Medulla oblongata (tissue), 1 donor: ENCODE results near the gene B4GALT5.
"Not testable (repeated sequence)": the region's sequence is repeated elsewhere in the genome, so short reads cannot be mapped to it uniquely, and the experiment has no call there.

ENCODE experiments used
- DNase-seq: peaks from one replicate; pipeline ENCODE4 v3.0.0-alpha.2; 2015; ENCODE audit errors: extremely low spot score

B4GALT5 gene, protein sequence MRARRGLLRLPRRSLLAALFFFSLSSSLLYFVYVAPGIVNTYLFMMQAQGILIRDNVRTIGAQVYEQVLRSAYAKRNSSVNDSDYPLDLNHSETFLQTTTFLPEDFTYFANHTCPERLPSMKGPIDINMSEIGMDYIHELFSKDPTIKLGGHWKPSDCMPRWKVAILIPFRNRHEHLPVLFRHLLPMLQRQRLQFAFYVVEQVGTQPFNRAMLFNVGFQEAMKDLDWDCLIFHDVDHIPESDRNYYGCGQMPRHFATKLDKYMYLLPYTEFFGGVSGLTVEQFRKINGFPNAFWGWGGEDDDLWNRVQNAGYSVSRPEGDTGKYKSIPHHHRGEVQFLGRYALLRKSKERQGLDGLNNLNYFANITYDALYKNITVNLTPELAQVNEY

DNA sequence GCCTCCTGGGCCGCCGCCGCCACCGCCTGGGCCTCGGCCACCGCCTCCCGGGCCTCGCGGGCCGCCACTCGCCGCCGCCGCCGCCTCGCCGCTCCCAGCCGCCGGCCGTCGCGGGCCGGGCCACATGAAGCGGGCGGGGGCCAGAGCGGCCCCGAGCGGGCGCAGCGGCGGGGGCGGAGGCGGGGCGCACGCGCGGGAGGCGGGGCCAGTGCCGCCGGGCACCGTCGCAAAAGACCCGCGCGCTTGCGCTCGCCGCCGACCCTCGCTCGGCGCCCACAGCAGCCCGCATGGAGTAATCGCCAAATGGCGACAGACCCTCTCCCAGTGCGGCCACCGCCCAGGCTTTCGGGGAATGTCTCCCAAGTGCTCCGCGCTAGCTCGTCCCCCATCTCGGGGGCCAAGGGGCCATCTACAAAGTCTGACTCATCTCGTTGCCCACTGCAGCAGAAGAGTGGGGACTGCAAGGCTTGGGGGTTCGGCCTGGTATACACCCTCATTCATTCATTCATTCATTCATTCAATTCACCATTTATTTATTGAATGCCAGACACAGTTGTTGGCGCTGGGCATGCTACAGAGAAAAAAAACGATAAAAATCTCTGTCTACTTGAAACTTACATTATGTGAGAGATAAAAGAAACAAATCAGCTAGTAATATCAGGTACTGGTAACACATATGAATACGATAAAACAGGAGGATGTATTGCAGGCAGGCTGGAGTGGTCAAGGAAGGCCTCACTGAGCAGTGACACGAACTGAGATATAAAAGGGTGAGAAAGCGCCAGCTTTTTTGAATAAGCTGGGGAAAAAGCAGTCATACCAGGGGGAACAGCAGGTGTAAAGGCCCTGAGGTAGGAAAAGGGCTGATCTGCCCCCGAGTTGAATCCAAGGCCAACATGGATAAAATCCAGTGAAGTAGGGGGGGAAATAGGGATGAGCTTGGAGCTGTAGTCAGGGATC, at the start of gene B4GALT5:
Gene B4GALT5, minus strand, starts transcription at position 126 of the 960 bp plus-strand sequence. CDS start 188 bp downstream, outside the sequence.
- peak; percentile 72 for DNase-seq

DNA sequence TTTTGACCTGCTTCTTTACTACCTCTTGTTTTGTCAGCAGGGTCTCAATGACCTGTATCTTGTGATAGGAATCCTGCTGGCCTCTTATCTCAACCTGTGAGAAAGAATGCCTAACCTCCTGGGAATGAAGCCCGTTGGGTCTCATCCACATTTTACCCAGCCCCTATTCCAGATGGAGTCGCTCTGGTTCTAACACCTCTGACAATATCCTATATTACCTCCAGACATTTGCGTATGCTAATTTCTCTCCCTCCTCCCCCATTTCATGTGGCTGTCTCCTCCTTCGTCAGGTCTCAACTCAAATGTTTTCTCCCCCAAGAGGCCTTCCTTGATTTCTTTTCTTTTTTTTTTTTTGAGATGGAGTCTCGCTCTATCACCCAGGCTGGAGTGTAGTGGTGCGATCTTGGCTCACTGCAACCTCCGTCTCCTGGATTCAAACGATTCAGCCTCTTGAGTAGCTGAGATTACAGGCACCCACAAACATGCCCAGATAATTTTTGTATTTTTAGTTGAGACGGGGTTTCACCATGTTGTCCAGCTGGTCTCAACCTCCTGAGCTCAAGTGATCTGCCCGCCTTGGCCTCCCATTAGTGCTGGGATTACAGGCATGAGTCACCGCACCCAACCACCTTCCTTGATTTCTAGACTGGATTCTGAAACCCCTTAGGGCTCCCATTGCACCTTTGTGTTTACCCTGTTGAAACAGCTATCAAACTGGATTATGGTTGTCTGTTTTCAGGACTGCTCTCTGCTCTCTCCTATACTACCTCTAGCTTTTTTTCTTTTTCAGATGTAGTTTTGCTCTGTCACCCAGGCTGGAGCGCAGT, 49.5 kb upstream of the B4GALT5 start:
- no peak for DNase-seq

DNA sequence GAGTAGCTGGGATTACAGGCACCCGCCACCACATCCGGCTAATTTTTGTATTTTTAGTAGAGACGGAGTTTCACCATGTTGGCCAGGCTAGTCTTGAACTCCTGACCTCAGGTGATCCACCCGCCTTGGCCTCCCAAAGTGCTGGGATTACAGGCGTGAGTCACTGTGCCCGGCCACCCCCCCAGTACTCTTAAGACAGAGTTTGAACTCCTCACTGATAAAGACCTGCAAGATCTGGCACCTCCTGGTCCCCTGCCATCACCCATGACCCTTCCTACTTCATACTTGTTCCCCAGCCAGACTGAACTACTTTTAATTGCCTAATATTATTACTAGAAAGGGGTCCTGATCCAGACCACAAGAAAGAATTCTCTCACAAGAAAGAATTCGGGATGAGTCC, 48.2 kb upstream of the B4GALT5 start:
- DNase-seq: not testable (repeated sequence)

DNA sequence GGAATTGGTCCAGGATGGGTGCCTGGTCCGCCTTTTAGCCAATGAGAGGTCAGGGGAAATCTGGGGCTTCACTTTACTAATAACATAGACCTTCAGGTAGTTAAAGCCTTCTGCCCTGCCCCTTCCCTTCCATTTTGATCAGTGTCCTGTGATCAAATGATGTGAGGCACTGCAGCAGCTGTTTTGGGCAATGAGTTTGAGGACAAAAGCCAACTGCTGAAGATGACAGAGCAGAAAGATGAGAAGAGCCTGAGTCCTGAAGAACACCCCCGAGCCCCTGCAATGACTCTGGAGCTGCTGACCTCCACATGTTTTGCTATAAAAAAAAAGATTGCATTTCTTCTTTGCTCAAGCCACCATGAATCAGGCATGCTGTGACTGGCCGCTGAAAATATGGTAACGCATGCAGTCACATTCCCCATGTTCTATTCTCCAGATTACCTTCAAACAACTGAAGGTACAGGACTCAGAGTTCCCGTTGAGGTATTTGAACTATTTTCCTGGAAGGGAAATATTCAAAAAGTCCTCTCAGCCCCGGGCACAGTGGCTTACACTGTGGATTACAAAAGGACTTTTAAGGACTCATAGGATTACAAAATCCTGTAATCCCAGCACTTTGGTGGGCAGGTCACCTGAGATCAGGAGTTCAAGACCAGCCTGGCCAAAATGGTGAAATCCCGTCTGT, 45.7 kb upstream of the B4GALT5 start:
- DNase-seq: no peak

DNA sequence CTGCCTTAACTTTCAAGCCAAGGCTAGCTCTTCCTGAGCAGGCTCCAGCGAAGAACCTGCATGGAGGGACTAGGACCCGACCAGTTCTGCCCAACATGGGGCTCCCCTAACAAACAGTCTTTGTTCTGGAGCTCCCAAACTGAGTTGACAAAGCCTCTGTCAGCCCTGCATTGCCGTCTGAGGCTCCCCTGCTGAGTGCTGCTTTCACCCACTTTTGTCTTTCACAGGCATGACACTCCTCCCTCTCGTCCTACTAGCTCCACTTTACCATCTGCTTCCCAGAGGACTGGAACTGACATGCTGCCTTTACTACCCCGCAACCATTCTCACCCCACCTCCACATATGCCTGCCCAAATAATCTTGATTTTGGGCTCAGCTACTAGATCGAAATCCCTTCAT, 45.1 kb upstream of the B4GALT5 start:
- DNase-seq: no peak

DNA sequence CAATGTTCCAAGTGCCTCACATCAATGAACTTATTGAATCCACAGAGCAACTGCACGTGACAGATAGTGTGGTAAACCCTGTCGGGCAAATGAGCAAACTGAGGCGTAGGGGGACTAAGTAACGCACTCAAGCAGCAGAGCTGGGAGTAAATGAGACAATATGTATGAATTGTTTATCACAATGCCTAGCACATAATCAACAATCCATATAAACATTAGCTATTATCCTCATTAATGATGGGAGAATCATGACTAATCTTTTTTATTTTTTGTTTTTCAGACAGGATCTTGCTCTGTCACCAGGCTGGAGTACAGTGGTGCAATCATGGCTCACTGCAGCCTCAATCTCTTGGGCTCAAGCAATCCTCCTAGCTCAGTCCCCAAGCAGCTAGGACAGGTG, 43.9 kb upstream of the B4GALT5 start:
- no peak for DNase-seq

DNA sequence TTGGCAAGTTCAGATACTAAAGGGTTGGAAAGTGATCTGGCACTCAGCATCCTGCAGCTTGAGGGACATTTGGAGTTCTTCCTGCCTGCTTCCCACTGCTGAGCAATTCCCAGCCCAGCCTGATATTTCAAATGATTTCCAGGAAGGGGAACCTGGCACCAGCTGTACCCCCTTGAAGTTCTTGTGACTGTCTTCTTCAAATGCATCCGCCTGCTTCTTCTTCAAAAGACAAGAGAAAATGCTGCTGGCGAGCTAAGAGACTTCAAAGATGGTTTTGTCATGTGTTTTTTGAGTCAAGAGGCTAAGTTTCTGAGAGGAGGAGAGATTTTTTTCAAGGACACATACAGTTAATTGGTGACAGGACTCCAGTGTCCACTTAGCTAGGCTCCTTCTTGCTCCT, 42.6 kb upstream of the B4GALT5 start:
- no peak for DNase-seq

DNA sequence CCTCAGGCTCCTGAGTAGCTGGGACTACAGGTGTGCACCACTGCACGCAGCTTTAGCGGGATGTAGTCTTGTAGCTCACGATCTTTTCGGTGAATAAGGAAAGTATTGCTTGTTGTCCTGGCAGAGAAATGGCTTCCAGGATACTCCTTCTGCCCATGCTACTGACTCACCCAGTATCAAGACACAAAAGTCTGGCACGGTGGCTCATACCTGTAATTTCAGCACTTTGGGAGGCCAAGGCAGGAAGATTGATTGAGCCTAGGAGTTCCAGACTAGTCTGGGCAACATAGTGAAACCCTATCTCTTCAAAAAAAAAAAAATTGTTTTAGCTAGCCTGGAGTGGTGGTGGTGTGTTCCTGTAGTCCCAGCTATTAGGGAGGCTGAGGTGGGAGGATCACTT, 40.9 kb upstream of the B4GALT5 start:
- DNase-seq: no peak

DNA sequence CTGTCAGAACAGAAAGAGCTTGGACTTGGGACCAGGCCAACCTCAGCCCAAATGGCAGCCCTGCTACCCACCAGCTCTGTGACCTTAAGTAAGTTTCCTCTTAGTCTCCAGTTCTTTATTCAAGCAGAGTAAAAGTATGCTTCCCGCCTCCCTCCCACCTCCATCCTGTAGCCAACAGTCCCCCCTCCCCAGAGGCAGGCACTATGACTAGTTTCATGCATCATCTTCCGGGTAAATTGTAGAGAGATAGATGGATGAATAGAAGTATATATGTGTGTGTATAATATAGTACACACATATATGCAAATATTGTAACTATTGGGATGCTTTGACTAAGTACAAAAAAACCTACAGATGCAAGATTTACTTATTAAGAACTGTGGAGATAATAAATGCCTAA, 39.5 kb upstream of the B4GALT5 start:
- no peak for DNase-seq

DNA sequence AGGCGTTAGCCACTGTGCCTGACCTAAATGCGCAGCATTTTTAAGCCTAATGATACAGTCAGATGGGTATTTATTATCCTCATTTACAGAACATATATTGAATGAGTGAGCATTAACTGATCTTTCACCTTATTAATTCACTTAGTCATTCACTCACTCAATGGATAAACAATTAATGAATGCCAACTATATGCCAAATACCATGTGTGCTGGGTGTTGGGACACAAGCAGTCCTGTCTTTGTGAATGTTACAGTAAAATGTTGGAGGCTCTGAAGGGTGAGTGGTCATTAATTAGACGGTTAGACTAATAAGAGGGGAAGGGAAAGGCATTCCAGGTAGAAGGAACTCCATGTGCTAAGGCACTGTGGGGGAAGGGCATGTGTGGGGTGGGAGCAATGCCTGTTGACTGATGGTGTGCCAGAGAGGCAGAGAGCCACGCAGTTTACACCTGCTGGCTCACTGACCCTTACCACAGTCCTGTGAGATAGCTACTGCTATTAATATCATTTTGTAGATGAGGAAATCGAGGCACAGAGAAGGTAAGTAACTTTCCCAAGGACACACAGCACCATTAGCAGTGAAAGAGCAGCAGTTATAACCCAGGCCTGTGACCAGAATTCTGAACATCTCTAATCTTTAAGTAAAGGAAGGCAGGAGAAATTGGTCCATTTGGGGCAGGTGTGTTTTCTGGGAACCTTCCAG, 38.7 kb upstream of the B4GALT5 start:
- DNase-seq: no peak

DNA sequence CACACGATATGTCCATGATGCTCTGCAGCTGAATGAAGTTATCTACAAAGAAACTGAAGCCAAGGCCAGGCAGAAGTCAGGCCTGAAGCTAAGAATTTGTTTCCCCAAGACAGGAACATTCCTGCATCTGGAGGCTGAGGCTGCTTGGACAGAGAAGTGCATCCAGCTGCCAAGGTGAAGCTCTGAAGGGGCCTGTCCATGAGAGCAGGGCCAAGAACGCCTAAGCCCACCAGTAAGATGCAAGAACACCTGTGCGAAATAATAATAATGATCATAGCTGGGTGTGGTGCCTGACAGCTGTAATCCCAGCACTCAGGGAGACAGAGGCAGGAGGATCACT, 37.7 kb upstream of the B4GALT5 start:
- DNase-seq: no peak

DNA sequence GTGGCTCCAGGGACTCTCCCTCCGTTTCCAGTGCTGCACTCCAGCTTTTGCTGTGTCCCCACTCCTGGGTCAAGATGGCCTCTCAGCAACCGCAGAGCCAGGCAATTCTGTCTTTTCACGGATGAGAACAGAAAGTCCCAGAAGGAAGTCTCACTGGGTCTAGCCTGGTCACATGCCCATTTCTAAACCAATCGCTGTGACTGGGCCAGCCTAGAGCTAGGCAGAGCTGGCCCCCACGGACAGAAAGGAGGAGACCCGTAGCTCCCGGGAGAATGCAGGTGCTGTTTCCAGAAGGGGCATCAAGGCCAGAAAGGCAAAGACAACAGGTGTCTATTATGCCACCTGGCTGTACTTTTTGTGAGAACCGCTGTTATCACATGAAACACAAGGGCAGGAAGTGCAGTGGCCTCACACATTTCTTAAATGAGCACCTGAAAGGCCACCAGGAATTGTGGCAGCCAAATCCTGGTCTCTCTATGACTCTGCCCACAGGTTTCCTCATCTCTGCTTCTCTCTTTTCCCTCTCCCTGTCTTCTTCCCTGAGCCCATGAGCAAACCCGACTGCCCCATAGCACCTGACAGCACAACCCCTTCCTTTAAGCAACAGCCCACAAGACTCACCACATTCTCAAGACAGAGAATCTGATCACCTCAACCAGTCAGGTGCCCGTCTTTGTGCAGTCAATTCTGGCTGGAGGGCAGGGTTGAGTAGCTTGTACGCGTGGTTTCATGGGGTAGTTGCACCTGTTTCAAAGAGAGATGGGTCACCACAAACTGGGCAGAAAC, 37.1 kb upstream of the B4GALT5 start:
- DNase-seq: peak; percentile 9

DNA sequence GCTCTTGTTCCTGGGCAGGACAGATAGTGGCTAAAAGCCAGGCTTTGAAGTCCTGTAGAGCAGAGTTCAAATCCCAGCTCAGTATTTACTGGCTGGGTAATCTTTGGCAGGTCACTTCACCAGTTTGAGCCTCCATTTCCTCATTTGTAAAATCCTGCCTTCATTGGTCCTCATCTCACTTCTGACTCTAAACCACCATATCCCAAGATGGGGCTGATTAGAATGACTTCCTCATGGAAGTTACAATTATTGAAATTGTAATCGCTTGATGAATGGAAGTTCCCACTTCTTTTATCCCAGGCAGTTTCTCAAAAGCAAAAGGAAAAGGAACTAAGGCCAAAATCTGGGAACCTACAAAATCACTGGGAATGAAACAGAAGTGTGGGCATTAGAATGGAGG, 35.9 kb upstream of the B4GALT5 start:
- DNase-seq: no peak

DNA sequence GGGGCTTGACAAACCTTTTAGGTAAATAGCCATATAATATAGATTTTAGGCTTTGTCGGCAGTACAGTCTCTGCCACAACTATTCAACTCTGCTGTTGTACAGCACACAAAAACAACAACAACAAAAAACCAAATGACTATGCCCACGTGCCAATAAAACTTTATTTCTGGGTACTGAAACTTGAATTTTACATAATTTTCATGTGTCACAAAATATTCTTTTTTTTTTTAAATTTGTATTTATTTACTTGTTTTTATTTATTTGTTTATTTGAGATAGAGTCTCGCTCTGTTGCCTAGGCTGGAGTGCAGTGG, 34.8 kb upstream of the B4GALT5 start:
- DNase-seq: no peak

DNA sequence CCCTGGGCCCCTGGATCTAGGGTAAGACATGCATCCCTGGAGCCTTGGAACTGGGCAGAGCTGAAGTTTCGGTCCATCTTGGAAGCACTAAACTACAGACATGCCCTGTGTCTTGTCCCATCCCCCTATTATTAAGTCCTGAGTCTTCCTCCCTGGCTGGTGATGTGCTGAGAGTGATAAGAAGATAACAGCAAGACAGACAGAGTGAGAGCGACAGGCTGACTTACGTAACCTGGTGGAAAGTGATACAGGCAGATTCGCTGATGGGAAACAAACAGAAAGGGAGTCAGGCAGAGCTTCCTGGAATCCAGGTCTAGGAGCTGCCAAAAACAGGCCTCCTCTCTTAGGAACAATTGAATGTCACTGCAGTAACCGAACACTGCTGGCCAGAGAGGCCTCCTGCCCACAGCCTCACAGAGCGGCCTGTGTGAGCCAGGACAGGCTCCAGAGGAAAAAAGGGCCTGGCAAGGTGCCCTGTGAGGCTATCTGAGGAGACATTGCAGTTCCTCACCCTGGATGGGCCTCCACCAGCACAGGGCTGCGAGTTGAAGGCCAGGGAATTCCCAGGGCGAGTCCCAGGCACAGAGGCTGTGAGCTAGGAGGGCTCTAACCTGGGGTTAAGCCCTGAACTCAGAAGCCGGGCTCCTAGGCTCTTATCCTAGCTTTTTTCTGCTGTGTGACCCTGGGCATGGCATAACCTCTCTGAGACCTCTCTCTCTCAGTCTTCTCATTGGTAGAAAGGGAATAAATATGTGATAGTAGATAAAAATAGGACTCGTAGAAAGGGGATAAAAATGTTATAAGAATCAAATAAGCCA, 34.2 kb upstream of the B4GALT5 start:
- peak; percentile 76 for DNase-seq

DNA sequence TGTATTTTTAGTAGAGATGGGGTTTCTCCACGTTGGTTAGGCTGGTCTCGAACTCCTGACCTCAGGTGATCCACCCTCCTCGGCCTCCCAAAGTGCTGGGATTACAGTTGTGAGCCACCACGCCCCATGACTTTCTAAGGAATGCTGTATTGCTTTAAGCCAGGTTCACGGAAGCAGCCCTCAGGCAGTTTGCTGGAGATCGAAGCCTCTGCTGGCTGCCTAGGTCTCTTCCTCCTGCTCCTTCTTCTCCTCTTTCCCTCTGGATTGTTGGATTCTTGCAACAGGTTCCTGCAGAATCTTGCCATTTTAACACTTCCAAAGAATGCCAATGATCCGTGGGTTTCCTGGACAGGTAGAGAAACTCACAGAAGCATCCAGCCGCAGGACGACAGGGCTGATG, 29.3 kb upstream of the B4GALT5 start:
- no peak for DNase-seq

DNA sequence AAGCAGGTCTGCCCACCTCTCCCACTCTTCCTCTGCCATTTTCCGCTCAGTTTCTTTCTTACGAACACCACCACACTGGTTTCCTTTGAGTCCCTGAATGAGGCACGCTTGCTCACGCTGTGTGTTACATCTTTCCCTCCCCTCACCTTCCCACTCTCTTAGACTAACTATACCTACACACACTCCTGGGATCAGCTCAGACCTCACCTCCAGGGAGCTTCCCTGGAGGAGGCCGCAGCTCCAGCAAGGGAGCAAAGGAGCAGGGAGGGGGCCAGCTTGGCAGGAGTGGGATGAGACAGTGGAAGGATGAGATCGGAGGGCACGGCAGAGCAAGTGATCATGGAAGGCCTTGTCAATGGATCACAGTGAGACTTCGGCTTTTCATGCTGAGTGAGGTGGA, 28.3 kb upstream of the B4GALT5 start:
- DNase-seq: no peak

DNA sequence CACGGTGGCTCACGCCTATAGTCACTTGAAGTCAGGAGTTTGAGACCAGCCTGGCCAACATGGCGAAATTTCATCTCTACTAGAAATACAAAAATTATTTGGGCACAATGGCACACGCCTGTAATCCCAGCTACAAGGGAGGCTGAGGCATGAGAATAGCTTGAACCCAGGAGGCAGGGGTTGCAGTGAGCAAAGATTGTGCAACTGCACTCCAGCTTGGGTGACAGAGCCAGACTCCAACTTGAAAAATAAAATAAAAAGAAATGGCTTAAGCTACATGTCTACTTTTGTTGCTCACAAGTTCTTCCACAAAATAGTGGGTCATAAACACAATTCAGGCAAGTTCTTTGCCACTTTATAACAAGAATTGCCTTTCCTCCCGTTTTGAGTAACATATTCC, 27.1 kb upstream of the B4GALT5 start:
- no peak for DNase-seq

DNA sequence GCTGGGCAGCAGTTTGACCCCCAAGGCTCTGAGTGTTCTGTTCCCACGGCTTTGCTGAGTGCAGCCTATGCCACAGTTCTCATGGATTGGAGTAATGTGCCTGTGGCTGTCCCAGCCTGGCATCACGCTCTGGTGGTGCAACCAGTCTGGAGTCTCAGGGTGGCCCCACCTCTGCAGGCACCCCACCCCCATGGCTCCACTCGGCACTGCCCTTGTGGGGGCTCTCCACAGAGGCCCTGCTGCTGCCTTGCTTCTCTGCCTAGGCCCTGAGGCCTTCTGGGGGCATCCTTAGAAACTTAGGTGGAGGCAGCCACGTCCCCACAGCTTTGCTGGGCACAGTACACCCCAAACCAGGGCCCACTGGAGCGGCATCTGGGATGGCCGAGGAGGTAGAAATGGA, 25.4 kb upstream of the B4GALT5 start:
- DNase-seq: no peak
